HUDEP-2 (cell line): Measurements from ENCODE around the gene C12orf54.
"Not testable (repeated sequence)": the region's sequence is repeated elsewhere in the genome, so short reads cannot be mapped to it uniquely, and the experiment has no call there.

ENCODE experiments used
- DNase-seq, 76 experiments: peaks; one replicate each; lab custom pipeline; 2025; ENCODE audit not compliant: unreplicated experiment in 76 of 76; lab: John Stamatoyannopoulos, UW

Gene C12orf54

GRCh38 chr12:48506836-48507235, 24.5 kb downstream of the C12orf54 start:
- not testable (repeated sequence) for DNase-seq

GRCh38 chr12:48508987-48509386, 26.7 kb downstream of the C12orf54 start:
- DNase-seq = no peak

- DNase-seq = no peak
These were observed 27.8 kb downstream of the C12orf54 start for GRCh38 chr12:48510111-48510510.

- no peak for DNase-seq
These were observed 30.6 kb downstream of the C12orf54 start for GRCh38 chr12:48512855-48513254.

GRCh38 chr12:48514728-48515127, 32.4 kb downstream of the C12orf54 start:
- DNase-seq = no peak

- not testable (repeated sequence) for DNase-seq
These were observed 38.1 kb downstream of the C12orf54 start for GRCh38 chr12:48520381-48520780.

- DNase-seq = no peak
These were observed 43.0 kb downstream of the C12orf54 start, which contains the start of gene OR8S1 for GRCh38 chr12:48525332-48525731. OR8S1 (plus strand) TSS chr12:48525632; CDS start chr12:48525632, 0 bp downstream.

GRCh38 chr12:48527891-48528670, 45.8 kb downstream of the C12orf54 start:
- no peak for DNase-seq

- no peak for DNase-seq
These were observed 50.3 kb downstream of the C12orf54 start for GRCh38 chr12:48532601-48533000.

- no peak for DNase-seq
These were observed 54.3 kb downstream of the C12orf54 start for GRCh38 chr12:48536602-48537001.

- DNase-seq = peak in 44 of 76 experiments; percentile 1 to 61 (median 22)
These were observed 60.1 kb downstream of the C12orf54 start for GRCh38 chr12:48542300-48542928.

- DNase-seq = no peak
These were observed 63.7 kb downstream of the C12orf54 start for GRCh38 chr12:48545833-48546469.
